Dedifferentiated amniotic fluid mesenchymal stem cell (primary cell): ENCODE data around the gene LIN7B.

Experiments
- DNase-seq: peaks from one replicate; pipeline ENCODE4 v3.0.0-alpha.2; 2016; ENCODE audit errors: extremely low spot score

The LIN7B gene

DNA sequence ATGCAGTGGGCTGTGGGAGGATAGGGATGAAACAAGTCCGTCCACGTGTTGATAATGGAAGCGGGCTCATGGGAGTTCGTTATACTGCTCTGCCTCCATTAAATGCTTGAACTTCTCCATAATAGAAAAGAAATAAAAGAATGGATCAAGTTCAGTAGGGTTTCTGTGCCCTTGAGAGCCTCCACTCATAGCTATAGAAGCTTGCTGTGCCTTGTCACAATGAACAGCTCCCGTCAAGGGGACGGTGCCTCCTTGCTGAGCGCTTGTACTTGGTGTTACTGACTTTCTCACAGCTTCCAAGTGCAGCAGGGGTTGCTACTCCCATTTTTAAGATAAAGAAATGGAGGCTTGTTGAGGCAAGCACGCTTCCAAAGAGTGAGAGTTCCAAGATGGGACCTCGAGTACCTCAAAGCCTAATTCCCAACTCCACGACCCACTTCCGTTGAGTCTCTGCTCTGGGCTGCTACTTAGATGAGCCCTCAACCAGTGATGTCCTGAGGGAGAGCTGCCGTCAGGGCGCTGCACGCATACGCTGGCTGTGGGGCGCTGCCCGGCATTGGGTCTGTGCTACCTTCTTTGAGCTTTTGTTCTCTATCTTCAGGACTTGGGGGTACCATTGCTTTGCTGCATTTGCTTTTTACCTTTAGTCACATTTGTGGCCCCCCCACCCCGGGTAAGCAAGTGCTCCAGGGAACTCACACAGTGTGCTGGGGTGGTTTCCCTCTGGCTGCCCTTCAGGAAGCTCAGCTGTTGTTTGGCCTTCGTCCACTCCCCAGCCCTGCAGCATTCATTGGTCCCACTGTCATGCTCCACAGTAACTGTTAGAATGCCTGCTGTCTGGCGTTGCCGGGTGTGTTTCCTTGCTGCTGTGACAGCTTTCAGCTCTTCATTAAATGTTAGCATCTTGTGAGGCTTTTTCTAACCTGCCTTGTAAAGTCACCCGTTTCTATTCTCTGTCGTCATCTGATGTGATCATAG is 19.4 kb upstream of the LIN7B start:
- no peak for DNase-seq

DNA sequence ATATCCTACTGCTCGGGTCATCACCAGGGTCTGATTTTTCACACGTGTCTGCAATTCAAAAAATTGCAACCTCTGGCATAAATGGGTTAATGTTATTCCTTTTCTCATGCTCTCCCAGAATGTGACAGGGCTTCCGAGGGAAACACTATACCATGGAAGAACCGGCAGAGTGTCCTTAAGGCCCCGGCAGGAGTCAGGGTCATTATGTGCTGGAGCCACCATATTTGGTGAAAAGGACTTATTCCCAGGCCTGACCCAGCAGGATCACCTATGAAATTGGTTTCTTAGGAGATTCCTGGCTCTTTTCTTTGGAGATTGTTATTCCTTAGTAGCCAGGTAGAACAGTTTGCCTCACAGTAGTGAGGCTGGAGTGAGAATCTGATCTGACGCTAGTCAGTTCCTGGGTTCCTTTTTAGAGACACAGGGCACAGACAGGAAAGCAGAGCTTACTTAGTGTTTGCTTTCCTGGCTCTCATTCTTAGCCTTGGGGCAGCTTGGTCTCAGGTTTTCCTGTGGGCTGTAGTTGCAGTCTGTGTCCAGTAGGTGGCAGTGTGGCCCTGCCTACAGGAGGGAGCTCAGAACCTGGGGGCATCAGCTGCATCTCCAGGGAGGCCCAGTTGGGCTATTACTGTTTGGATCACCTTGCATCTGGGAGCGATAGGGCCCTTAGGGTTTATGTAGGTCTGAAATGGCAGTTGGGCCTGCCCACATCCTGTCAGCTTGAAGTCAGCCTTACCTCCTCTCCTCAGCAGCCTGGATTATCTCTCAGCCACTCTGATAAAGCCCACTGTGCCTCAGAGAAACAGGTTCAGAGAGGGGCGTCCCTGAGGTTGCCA is 16.5 kb upstream of the LIN7B start:
- DNase-seq = peak; percentile 73

DNA sequence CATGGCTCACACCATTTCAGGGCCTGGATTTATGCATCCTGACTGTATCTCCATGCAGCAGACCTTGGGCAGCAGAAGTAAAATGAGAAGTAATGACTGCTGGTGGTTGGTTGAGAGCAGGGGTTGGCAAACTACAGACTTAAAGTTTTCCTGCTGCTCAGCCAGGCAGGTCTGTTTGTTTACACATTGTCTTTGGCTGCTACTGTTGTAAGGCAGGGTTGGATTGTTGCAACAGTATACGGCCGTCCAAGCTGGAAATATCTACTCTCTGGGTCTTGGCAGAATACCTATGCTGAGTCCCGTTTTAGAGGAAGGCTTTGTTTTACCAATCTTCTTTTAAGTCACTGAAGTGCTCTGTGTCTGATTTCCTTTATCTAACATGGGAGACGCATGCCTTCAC is 15.4 kb upstream of the LIN7B start:
- DNase-seq = no peak

DNA sequence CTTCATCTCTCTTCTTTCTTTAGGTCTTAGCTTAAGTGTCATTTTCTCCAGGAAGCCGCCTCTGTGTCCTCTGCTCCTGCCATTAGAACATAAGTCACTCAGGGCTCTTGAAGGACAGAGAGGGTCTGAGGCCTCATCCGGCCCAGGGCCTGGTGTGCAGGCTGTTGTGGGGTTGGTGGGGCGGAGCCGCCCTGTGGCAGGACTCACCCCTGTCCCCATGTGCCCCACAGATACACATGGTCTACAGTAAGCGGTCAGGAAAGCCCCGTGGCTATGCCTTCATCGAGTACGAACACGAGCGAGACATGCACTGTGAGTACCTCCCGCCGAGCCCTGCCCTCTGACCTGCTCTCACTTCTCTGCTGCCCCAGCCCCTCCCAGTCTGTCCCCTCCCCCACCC is 13.0 kb upstream of the LIN7B start:
- no peak for DNase-seq

DNA sequence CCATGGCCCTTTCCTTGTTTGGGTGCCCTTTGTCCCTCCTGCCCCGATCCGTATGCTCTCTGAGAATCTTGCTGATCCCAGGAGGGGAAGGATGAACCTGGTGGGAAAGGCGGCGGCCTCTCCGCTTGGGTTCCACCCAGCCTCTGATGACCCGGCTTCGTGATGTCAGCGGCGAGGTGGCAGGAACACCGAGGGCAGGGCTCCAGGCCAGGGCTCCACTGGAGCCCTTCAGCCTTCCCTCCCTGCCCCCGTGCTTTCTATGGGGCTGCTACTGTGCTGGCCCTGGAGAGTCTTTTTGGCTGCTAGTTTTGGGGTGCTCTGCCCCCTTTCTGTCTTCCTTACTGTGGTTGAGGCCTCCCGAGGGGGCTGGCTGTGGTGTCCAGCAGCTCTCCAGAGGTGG is 11.9 kb upstream of the LIN7B start:
- DNase-seq = no peak

DNA sequence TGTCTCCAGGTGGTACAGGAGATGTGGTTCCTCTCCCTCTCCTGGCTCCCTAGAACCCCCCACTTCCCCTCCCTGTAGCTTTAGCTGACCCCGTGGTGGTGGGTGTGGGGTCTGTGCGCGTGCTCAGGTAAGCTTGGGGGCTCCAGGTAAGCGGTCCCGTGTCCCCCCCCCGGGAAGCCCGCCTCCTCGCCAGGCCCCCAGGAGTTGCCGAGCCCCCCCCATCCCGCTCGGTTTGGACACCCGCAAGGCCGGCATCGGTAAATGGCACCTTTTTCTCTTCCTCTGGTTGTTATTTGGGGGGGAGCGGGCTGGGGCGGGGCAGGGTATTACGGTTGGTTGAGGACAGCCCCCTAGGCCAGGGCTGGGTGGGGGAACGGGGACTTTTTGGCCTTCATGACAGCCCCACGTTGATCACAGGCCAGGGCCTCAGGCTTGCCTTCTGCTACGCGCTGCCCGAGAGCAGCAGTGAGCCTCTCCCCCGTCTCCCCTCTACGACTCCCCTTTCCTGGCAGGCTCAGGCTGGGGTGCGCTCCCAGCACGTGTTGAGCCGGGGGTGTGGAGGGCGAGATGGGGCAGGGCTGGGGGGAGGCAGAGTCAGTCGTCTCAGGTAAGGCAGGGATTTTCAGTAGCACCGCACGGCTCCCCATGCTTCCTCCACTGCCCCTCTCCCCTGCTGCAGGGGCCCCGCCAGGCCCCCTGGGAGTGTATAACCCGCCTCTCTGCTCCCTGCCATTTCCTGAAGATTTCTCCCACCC is 10.7 kb upstream of the LIN7B start:
- no peak for DNase-seq

DNA sequence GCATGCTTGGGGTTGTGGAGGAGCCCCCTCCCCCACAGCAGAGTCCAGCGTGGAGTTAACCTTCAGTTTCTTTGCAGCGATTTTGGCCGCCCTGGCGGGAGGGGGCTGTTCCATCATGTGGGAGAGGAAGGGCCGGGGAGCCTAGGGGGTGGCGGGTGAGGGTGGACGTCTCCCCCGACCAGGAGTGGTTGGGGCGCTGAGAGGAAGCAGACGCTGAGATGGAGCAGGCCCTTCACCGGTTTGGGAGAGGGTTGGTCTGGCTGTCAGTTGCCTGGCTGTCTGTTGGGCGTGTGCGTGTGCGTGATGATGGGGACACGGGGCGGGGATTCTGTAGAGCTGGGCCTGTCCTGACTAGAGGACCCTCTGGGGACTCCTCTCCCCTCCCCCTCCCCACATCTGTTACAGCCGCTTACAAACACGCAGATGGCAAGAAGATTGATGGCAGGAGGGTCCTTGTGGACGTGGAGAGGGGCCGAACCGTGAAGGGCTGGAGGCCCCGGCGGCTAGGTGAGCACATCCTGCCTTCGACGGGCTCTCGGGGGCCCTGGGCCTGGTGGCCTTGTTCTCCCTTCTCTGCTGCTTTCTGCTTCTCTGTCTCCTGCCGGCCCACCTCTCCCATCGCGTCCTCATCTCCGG is 9.8 kb upstream of the LIN7B start:
- no peak for DNase-seq

DNA sequence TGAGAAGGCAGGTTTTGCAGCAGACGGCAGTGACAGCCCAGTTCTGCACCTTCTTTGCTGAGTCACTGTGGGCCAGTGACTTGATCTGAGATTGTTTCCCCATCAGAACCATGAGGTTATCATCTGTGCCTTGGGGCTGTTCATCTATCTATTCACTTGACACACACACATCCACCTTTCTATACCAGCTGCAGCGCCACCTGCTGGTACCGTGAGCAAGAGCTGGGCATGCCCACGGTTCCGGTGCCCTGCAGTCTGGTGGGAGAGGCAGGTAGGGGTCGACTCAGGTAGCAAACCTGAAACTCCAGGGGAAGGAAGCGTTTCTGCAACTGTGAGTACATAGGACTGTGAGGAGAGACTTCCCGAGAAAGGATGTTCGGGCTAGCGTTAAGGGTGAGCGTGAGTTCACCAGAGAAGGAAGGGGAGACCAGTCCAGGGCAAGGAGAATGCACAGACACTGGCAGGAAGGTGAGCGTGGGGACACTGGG is 7.5 kb upstream of the LIN7B start:
- no peak for DNase-seq

DNA sequence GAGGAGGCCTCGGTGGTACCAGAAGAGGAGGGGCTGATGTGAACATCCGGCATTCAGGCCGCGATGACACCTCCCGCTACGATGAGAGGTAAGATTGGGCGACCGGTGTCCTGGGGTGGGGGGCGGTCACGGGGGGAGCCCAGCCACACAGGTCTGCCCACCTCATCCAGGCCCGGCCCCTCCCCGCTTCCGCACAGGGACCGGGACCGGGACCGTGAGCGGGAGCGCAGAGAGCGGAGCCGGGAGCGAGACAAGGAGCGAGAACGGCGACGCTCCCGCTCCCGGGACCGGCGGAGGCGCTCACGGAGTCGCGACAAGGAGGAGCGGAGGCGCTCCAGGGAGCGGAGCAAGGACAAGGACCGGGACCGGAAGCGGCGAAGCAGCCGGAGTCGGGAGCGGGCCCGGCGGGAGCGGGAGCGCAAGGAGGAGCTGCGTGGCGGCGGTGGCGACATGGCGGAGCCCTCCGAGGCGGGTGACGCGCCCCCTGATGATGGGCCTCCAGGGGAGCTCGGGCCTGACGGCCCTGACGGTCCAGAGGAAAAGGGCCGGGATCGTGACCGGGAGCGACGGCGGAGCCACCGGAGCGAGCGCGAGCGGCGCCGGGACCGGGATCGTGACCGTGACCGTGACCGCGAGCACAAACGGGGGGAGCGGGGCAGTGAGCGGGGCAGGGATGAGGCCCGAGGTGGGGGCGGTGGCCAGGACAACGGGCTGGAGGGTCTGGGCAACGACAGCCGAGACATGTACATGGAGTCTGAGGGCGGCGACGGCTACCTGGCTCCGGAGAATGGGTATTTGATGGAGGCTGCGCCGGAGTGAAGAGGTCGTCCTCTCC is 6.3 kb upstream of the LIN7B start:
- no peak for DNase-seq

DNA sequence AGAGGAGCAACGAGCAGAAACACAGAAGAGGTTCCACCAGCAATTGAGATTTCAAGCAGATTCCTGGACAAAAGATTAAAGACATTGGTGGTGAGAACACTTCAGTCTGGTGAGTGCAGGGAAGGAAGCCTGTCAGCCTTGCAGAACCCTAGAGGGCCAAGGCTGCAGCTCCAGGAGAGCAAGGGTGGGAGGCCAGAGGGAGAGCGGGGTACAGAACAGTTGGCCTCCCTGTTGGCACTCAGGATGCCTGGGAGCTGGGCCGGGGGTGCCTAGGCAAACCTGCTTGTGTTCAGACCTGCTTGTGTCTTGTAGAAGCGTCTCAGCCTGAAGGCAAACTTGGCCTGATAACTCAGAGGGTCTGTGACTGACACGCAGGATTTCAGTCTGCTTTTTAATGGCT is 5.1 kb upstream of the LIN7B start:
- no peak for DNase-seq

DNA sequence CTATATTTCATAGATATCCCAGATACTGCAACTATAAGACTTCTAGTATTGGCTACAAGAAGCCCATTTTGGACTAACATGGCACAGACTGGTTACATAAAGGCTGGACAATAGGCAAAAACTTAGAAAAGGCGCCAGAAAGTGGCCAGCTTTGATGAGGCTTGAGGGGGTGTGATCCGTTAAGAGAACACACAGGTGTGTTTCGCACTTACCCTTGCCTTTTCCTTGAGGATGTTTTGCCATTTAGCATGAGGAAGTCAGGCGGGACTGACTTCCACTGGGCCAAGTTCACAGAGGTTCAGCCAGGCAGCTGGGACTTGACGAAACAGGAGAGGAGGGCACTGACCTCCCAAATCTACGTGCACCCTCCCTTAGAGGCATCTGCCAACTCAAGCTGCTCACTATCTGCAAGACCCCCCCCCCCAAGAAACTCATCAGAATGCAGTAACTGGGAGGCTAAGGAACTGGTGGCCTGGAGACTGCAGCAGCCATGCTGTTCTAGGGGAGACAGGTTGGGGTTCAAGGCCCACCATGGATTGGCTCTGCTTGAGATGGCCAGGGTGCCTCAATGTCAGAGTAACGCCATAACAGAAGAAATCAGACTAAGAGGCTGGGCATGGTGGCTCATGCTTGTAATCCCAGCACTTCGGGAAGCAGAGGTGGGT is 4.5 kb upstream of the LIN7B start:
- DNase-seq = no peak

DNA sequence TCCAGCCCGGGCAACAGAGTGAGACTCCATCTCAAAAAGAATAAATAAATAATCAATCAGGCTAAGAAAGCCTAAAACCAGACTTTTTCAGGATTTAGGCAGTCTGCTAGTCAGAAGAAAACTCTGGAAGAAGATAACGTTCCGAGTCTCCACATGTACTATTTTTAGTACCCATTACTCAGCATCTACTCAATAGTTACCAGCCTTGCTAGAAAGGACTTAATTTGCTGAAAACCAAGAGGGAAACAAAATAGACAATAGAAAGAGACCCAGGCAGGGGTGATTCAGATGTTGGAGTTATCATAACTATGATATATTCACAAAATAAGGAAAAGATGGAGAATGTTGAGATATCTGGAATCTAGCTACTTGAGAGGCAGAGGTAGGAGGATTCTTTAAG is 3.6 kb upstream of the LIN7B start:
- DNase-seq = peak; percentile 22

DNA sequence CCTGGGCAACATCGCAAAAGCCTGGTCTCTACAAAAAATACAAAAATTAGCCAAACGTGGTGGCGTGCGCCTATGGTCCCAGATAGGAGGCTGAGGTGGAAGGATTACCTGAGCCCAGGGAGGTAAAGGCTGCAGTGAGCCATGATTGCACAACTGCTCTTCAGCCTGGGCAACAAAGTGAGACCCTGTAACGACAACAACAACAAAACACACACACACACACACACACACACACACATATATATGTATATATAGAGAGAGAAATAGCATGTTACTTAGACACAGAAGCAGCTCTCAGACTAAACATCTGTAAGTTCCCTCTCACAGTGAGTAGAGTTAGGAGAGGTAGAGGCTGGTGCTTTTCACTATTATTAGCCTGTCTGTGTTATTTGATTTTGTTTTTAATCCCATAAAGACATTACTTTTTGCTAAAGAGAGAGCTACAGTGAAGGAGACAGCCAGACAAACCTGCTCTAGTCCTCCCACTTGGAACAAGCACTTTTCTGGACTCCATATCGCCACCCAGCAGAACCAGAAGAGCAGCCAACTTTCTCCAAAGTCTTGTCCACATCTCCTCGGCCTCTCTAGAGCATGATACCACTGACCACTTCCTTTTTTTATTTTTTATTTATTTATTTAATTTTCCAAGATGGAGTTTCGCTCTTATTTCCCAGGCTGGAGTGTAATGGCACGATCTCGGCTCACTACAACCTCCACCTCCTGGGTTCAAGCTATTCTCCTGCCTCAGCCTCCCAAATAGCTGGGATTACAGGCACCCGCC is 2.8 kb upstream of the LIN7B start:
- DNase-seq = no peak

DNA sequence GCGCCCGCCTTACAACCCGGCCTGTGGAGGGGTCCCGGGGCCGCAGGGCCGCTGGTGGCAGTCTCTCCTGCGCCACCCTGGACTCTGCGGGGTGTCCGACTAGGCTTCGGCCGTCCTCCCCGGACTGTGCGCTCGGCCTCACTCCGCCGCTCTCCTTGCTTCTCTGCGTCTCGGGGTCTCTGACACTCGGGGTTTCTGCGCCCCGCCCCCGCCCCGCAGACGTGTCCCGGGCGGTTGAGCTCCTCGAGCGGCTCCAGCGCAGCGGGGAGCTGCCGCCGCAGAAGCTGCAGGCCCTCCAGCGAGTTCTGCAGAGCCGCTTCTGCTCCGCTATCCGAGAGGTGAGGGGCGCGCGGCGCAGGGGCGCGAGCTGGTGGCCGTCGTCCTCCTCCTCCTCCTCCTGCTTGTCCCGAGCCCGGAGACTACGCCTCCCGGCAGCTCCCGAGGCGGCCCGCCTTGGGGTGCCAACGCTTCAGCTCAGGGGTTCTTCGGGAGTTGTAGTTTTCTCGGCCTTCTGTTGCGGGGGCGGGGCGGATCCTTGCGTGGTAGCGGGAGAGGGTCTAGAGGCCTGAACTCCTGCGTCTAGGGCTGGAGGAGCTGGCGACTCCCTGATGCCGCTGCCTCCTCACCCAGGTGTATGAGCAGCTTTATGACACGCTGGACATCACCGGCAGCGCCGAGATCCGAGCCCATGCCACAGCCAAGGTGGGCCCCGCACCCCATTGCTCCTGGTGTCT is 627 bp downstream of the LIN7B start:
- peak; percentile 43 for DNase-seq

DNA sequence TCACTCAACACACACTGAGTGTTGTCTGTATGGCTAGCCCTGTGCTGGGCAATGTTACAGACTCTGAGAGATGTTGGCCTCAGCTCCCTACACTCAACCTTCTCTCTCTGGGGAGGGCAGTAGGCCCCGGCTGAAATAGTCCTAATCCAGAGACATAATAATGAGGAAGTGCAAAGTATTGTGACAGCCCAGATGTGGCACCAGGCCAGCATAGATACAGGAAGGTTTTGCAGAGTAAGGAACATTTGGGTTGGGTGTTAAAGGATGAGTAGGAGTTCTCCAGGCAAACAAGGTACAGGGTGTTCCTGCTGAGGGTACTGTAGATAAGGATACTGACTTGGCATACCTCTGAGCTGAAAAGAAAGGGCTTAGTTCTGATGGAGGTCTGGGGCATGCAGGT is 2.4 kb downstream of the LIN7B start:
- no peak for DNase-seq

DNA sequence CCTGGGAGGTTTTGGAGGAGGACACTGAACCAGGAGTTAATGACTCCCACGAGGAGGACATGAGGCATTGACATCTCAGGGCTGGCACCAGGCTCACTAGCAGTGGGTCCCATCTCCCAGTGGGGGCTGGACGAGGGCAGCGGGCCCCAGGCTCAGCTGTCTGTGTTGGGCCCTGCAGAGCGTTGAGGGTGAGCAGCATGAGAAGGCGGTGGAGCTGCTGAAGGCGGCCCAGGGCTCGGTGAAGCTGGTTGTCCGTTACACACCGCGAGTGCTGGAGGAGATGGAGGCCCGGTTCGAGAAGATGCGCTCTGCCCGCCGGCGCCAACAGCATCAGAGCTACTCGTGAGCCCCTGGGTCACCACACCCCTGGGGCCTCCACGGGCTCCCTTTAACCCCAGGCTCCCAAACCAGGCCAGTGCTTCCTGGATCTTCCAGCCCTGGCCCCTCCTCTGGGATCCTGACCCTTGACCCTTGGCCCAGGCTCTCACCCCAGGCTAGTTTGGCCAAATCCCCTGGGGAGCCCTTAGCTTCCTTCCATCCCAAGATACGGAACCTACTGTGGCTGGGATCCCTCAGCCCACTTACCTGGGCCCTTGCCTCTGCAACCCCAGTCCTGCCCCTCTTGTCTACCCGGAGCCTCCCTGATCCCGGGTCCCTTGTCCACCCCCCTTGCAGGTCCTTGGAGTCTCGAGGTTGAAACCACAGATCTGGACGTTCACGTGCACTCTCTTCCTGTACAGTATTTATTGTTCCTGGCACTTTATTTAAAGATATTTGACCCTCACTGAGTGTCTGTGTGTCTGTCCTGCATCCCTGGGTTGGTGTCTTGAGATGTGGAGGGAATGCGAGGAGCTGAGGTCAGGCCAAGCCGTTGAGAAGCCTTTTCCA is 3.8 kb downstream of the LIN7B start:
- no peak for DNase-seq
